Erythroblast (primary cell): ENCODE data around the gene RANBP17.

Experiments used
- GATA1 ChIP-seq: IDR thresholded peaks from 2 replicates; pipeline ENCODE4 v1.6.1; 2011; ENCODE audit warnings: low read depth, mild to moderate bottlenecking, control low read depth, low read length, moderate library complexity
- POLR2A ChIP-seq: IDR thresholded peaks from 2 replicates; pipeline ENCODE4 v1.6.1; 2011; ENCODE audit warnings: mild to moderate bottlenecking, low read length

DNA sequence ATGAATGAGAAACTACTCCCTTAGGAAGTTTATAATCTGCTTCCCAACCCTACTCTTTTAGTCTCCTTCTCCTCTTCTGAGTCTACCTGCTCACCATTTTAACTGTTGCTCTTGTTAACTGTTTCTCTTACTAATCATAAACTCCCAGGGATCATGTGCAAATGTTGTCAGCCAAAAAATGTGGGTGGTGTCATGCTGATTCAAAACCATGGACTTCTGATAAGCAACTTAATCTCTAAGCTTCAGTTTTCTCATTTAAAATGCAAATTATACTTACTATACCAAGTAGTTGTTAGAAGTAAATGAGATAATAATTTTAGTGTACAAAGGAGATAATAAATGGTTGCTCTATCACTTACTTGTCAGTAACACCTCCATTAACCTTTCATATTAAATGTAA lies 401.4 kb downstream of the RANBP17 start:
- TF ChIP-seq POLR2A (peak; percentile 48), GATA1 (no peak)
